Activated naive CD4-positive, alpha-beta T cell treated with anti-CD3 and anti-CD28 coated beads for 36 hours (primary cell): ENCODE results near the gene TP63. TPM values are rescaled to one million over a fixed set of nuclear protein-coding genes. Genes with fewer than 3 reads are reported as not detected.

ENCODE experiments used
- CTCF ChIA-PET: fragments of 350-600 bp; sonication (Branson Sonifier 250); formaldehyde crosslinking; loops from one replicate; lab custom pipeline; 2021; ENCODE audit warnings: antibody characterized with exemption; lab: Charles Lee
- DNase-seq: peaks from one replicate; pipeline ENCODE4 v3.0.0-alpha.2; 2020
- H3K27ac Mint-ChIP-seq: one replicate; pipeline ENCODE4 v1.8.0; 2021; ENCODE audit warnings: mild to moderate bottlenecking, mixed read lengths
- H3K27me3 Mint-ChIP-seq: one replicate; pipeline ENCODE4 v1.8.0; 2021; ENCODE audit warnings: low read depth, mixed read lengths
- H3K36me3 Mint-ChIP-seq: one replicate; pipeline ENCODE4 v1.8.0; 2021; ENCODE audit warnings: low read depth, mixed read lengths
- H3K4me1 Mint-ChIP-seq: one replicate; pipeline ENCODE4 v1.8.0; 2021; ENCODE audit warnings: low read depth, mixed read lengths
- H3K4me3 Mint-ChIP-seq: one replicate; pipeline ENCODE4 v1.8.0; 2021; ENCODE audit warnings: mild to moderate bottlenecking, moderate library complexity, mixed read lengths
- H3K9me3 Mint-ChIP-seq: one replicate; pipeline ENCODE4 v1.8.0; 2021; ENCODE audit warnings: mixed read lengths
- intact Hi-C: fragments of 100-400 bp; cut with micrococcal nuclease; formaldehyde crosslinking; loops from one replicate; pipeline ENCODE4 v1.15.1; 2023
- total RNA-seq, 2 experiments: library from RNA; stranded (reverse); gene quantifications; one replicate each; pipeline ENCODE4 v1.2.3, GENCODE V29; 2021

Gene TP63
- total RNA-seq, 2 experiments from 2014 or later, result 0.15 TPM; not detected in 1

DNA sequence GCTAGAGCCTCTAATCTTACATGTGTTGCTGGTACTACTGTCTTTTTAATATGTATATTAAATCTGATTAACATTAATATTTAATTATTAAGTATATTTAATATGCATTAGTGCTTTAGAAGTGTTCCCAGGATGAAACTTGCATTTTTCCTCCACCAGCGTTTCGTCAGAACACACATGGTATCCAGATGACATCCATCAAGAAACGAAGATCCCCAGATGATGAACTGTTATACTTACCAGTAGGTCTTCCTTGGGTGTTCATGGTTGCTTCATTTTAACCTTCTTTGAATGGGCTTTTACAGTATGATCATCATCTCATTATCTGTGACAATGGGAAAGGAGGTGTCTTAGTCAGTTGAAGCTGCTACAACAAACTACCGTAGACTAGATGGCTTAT is 238.0 kb downstream of the TP63 start:
- CTCF ChIA-PET, result no interaction called here
- Mint-ChIP-seq H3K27me3 (peaks cover 9% of the 10 kb centered on the region), H3K4me1 (no peaks in the 10 kb centered on the region), H3K27ac (no peak overlapping the region), H3K4me3 (no peak overlapping the region), H3K36me3 (no peaks in the 10 kb centered on the region), H3K9me3 (no peaks in the 10 kb centered on the region)
- no peak for DNase-seq
- intact Hi-C loops, result no loop called here

DNA sequence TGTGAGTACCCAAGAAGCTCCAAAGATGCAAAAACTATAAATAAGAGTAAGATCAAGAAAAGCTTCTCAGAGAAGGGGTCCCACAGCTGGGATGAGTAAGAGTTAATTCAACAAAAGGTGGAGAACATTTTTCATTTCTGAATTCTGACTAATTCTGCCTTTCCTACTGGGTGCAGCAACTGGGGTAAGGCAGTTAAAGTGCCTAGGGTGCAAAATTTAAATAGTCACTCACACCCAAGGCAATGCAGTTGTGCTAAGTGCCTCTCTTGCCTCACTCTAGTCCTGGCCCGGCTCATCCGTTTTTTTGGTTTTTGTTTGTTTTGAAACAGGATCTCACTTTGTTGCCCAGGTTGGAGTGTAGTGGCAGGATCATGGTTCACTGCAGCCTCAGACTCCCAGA is 240.2 kb downstream of the TP63 start:
- DNase-seq, result no peak
- H3K9me3 Mint-ChIP-seq, result no peaks in the 10 kb centered on the region
- no peaks in the 10 kb centered on the region for H3K4me1 Mint-ChIP-seq
- CTCF ChIA-PET, result no interaction called here
- intact Hi-C loops, result no loop called here
- no peak overlapping the region for H3K4me3 Mint-ChIP-seq
- peaks cover 9% of the 10 kb centered on the region for H3K27me3 Mint-ChIP-seq
- no peaks in the 10 kb centered on the region for H3K36me3 Mint-ChIP-seq
- no peak overlapping the region for H3K27ac Mint-ChIP-seq

DNA sequence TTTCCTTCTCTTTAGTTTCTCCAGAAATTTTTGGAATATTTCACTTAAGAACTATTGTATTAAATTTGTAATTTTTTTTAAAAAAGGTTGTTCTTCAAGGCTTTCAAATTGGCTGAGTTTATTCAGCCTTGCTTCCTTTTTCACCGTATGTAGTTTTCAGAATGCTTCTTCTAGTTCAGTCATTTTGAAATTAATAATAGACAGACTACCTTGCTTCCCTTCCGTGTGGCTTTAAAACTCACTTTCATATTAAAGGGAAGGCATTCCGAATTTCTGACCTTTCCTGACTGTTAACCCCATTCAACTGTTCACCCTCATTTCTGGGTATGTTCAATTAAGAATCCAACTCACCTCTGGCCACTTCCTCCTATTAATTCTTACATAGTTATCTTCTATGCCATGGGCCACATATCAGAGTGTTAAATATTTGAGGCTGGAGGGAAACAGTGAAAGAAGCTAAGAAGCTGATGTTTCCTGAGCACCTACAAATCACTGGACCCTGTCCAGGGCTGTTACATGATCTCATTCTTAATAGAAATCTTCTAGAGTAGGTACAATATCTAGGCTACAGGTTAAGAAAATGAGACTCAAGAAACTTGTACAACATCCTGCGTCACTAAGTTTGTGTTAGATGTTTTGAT is 252.0 kb downstream of the TP63 start:
- no peak for DNase-seq
- H3K4me3 Mint-ChIP-seq, result no peak overlapping the region
- intact Hi-C loops, result no loop called here
- H3K9me3 Mint-ChIP-seq, result no peaks in the 10 kb centered on the region
- H3K4me1 Mint-ChIP-seq, result no peaks in the 10 kb centered on the region
- no peak overlapping the region for H3K27ac Mint-ChIP-seq
- CTCF ChIA-PET, result interaction anchor here (0.8 kb wide), 1 partner anchor 200 kb away, joined by 3 read pairs; no protein-coding TSS in a partner anchor
- no peaks in the 10 kb centered on the region for H3K36me3 Mint-ChIP-seq
- H3K27me3 Mint-ChIP-seq, result no peaks in the 10 kb centered on the region

DNA sequence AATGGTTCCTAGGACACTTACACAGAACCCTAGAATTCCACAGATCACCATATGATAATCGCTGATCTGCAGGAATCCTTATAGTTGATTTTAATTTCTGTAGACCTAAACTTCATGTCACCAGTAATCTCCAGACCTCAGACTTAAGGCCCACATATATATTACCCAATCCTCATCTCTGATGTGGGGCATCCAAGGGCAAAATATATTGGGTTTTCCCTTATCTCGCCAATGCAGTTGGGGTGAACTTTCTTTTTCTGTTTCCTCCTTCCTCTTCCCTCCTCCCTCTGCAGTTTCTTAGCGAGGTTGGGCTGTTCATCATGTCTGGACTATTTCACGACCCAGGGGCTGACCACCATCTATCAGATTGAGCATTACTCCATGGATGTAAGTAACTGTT is 259.3 kb downstream of the TP63 start:
- no peak for DNase-seq
- Mint-ChIP-seq H3K4me3 (no peak overlapping the region), H3K4me1 (no peaks in the 10 kb centered on the region), H3K36me3 (no peaks in the 10 kb centered on the region), H3K27ac (no peak overlapping the region), H3K9me3 (no peaks in the 10 kb centered on the region), H3K27me3 (no peaks in the 10 kb centered on the region)
- CTCF ChIA-PET, result no interaction called here
- intact Hi-C loops, result no loop called here

DNA sequence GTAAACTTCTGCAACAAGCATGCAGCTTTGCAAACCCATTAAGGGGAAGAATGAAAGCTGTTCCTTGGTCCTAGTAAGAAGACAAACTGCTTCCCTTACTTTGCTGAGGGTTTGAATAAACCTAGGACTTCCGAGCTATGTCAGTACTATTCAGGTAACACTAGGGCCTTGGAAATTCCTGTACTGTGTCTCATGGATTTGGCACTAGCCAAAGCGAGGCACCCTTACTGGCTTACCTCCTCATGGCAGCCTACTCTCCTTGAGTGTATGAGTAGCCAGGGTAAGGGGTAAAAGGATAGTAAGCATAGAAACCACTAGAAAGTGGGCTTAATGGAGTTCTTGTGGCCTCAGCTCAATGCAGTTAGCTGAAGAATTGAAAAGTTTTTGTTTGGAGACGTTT is 265.3 kb downstream of the TP63 start:
- no peaks in the 10 kb centered on the region for H3K4me1 Mint-ChIP-seq
- H3K27ac Mint-ChIP-seq, result no peak overlapping the region
- CTCF ChIA-PET, result interaction anchor here (0.6 to 1.1 kb wide), 2 partner anchors 21 to 245 kb away, joined by 3 to 4 read pairs; no protein-coding TSS in a partner anchor
- H3K4me3 Mint-ChIP-seq, result no peak overlapping the region
- no peaks in the 10 kb centered on the region for H3K36me3 Mint-ChIP-seq
- peaks cover 4% of the 10 kb centered on the region for H3K27me3 Mint-ChIP-seq
- intact Hi-C loops, result no loop called here
- DNase-seq, result no peak
- no peaks in the 10 kb centered on the region for H3K9me3 Mint-ChIP-seq

DNA sequence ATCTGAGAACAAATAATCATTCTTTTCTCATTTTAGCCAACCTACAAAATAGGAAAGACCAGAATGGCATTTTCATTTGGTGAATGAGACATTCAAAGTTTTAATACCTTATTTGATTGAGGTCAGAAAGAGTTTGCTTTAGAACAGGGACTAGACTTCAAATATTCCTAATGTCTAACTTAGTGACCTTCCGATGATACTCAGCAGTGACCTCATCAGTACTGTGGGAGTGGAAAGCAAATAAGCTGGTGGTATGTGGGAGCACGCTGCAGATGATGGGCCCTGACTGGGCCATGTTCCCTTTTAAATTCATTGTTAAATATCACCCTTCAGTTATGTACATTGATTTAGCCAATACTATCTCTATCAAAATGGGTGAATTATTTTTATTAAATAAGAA is 266.2 kb downstream of the TP63 start:
- no peaks in the 10 kb centered on the region for H3K36me3 Mint-ChIP-seq
- H3K27me3 Mint-ChIP-seq, result peaks cover 4% of the 10 kb centered on the region
- no peaks in the 10 kb centered on the region for H3K9me3 Mint-ChIP-seq
- H3K4me3 Mint-ChIP-seq, result no peak overlapping the region
- no peak overlapping the region for H3K27ac Mint-ChIP-seq
- H3K4me1 Mint-ChIP-seq, result no peaks in the 10 kb centered on the region
- CTCF ChIA-PET, result no interaction called here
- intact Hi-C loops, result no loop called here
- no peak for DNase-seq

DNA sequence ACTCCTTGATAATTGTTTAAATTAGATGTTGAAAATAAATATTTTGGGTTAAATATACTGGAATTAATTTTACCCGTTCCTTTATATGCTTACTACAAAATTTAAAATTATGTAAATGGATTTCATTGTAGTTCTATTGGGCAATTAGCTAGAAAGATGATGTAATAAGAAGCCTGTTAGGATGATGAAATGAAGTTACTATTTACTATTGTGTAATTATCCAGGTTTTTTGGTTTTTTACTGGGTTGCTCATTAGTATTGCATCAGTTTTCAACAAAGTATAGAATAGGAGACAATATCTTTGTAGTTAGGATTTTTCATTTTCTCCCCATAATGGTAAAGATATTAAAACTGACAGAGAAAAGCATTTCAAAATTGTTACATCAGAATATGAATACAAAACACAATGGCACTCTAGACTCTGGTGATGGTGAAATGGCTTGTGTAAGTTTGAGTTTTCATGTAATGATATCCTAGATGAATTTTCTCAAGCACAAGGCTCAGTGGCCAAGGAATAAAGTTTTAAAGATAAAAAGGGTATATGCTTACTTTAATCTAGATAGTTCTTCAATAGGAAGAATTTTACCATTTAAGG is 267.5 kb downstream of the TP63 start:
- H3K27ac Mint-ChIP-seq, result no peak overlapping the region
- H3K27me3 Mint-ChIP-seq, result peaks cover 4% of the 10 kb centered on the region
- H3K4me3 Mint-ChIP-seq, result no peak overlapping the region
- CTCF ChIA-PET, result no interaction called here
- no peaks in the 10 kb centered on the region for H3K36me3 Mint-ChIP-seq
- no peaks in the 10 kb centered on the region for H3K9me3 Mint-ChIP-seq
- intact Hi-C loops, result no loop called here
- DNase-seq, result no peak
- H3K4me1 Mint-ChIP-seq, result no peaks in the 10 kb centered on the region

DNA sequence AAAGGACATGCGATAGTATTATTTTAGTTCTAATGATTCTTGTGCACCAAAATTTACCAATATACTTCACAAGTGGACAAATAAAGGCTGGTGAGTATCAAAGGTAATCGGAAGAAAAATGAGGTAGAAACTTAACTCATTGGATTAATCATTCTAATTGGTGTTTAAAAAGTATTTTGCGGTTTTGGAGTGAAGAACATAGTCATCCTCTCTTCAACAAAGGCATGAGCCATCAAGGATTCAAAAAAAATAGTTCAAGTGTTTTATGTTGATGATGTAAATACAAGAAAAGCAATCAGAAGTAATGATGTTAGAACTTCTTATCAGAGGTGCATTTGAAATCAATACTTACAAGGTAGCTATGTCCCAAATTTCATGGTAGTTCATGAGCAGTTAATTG is 268.0 kb downstream of the TP63 start:
- Mint-ChIP-seq H3K4me1 (no peaks in the 10 kb centered on the region), H3K27ac (no peak overlapping the region), H3K36me3 (no peaks in the 10 kb centered on the region), H3K27me3 (peaks cover 4% of the 10 kb centered on the region), H3K4me3 (no peak overlapping the region), H3K9me3 (no peaks in the 10 kb centered on the region)
- no peak for DNase-seq
- intact Hi-C loops, result no loop called here
- CTCF ChIA-PET, result no interaction called here

DNA sequence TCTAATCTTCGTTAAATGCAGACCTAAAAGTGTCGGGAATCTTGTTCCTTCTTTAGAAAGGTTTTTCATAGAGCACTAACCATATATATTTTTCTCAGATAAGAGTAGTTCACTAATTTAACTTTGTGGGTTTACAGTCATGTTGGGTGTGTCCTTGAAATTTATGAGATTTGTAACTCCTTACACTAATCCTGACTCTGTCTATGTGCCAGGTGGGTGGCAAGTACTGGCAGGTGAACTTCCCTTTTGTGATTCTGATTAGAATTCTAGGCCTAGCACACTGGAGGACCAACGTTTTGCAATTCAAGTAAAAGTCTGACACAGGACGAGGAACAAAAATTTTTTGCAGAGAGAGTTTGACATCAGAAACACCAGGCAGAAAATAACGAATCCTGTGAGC is 269.4 kb downstream of the TP63 start:
- intact Hi-C loops, result no loop called here
- no peaks in the 10 kb centered on the region for H3K36me3 Mint-ChIP-seq
- CTCF ChIA-PET, result no interaction called here
- H3K4me1 Mint-ChIP-seq, result no peaks in the 10 kb centered on the region
- no peaks in the 10 kb centered on the region for H3K9me3 Mint-ChIP-seq
- H3K4me3 Mint-ChIP-seq, result no peak overlapping the region
- DNase-seq, result no peak
- peaks cover 4% of the 10 kb centered on the region for H3K27me3 Mint-ChIP-seq
- H3K27ac Mint-ChIP-seq, result no peak overlapping the region

DNA sequence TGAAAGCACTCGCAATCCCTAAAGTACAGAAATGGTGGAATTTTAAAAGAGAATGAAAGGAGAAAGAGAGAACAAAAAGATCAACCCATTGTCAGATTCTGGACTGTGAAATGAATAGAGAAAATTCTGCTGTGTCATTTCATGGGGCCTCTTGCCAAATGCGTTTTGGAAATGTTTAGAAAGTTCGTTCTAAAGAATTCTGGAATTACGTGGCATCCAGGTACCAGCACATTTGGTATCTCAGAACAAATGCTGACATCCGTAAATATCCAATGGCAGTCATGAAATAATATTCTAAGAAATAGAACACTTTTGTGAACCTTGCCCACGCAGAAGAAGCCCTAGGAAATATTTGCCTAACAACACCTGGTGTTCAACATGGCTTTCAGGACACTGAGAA is 270.3 kb downstream of the TP63 start:
- H3K4me3 Mint-ChIP-seq, result no peak overlapping the region
- DNase-seq, result no peak
- no peaks in the 10 kb centered on the region for H3K36me3 Mint-ChIP-seq
- H3K27ac Mint-ChIP-seq, result no peak overlapping the region
- peaks cover 4% of the 10 kb centered on the region for H3K27me3 Mint-ChIP-seq
- no peaks in the 10 kb centered on the region for H3K9me3 Mint-ChIP-seq
- no peaks in the 10 kb centered on the region for H3K4me1 Mint-ChIP-seq
- CTCF ChIA-PET, result no interaction called here
- intact Hi-C loops, result no loop called here

DNA sequence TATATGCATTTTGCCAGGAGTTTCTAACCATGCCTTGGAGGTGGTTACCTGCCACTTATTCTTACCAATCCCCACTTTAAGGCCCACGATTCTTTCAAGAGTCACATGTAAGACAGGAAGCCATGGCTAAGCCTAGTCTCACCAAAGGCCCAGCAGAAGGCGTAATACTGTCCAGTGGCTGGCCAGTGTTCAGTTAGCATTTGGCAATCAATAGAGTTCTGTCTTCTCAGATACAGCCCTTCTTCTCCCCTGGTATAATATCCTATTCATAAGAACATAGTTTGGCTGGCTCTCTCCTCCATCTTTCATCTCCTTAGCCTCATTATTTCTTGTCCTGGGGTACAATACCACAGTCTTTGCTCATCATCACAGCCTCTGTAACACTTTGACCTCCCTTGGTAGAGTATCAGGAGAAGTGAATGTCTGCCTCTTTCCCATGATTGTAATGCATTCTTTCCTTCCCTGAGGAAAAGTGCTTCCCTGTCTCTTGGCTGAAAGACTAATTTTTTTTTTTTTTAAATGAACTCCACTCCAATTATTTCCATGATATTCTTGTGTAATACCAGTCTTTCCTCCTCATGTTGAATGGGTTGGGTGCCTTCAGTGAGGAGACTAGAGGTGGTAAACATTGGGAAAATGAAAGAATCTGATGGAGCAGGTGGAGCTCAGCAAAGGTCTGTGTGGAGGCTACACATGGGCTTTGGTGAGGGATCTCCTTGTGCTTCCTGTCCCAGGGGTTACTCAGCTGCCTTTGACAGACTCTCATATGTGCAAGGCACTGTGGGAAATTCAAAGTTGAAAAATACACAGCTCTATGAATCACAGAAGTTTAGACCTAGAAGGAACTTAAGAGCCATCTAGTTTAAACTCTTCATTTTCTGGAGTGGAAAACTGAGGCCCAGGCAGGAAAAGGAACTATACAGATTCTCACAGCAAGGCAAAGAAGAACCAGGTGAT is 271.3 kb downstream of the TP63 start:
- no peak for DNase-seq
- Mint-ChIP-seq H3K9me3 (no peaks in the 10 kb centered on the region), H3K36me3 (no peaks in the 10 kb centered on the region), H3K4me1 (no peaks in the 10 kb centered on the region), H3K27me3 (peaks cover 7% of the 10 kb centered on the region), H3K4me3 (no peak overlapping the region), H3K27ac (no peak overlapping the region)
- intact Hi-C loops, result no loop called here
- CTCF ChIA-PET, result no interaction called here

DNA sequence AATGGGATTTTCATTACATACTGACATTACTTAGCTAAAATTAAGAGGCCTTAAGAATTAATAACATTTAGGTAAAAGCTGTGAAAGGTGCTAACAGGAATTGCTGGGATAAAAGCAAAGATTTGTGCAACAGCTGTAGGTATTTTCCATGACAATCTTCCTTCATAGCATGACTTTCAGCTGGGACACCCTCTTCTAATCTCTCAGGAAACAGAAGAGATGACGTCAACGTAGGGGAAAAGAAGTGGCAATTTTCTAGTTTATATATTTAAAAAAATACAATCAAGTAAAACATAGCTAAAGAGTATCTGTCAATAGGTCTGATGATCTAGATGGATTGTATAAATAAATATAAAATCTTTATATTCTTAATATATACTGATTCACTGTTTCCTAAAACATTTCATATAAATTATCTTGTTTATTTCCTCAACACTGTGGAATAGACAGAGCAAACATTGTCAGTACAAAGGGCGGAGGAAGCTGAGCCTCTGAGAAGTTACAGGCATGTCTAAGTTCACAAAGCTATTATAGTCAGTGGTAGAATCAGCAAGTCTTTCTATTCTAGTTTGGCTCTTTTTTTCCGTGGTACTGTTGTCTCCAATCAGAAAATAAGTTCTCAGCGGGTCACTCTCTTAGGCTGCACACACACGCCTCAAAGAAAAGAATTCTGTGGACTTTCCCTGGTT is 272.5 kb downstream of the TP63 start:
- H3K4me1 Mint-ChIP-seq, result no peaks in the 10 kb centered on the region

More for the DNA sequence above, 272.5 kb downstream of the TP63 start:
- Mint-ChIP-seq H3K9me3 (no peaks in the 10 kb centered on the region), H3K36me3 (no peaks in the 10 kb centered on the region), H3K27me3 (peaks cover 7% of the 10 kb centered on the region), H3K27ac (no peak overlapping the region), H3K4me3 (no peak overlapping the region)
- intact Hi-C loops, result no loop called here
- CTCF ChIA-PET, result interaction anchor here (0.7 to 0.8 kb wide), 2 partner anchors 8 to 44 kb away, joined by 3 read pairs; no protein-coding TSS in a partner anchor
- no peak for DNase-seq
